Astrocyte of the spinal cord (primary cell): ENCODE results near the gene ARHGEF7.
"Not testable (repeated sequence)": the region's sequence is repeated elsewhere in the genome, so short reads cannot be mapped to it uniquely, and the experiment has no call there.

ENCODE experiments used
- DNase-seq: peaks from one replicate; pipeline ENCODE4 v3.0.0; 2011; ENCODE audit warnings: low read depth, low spot score
- H3K4me3 ChIP-seq: 2 replicates; pipeline ENCODE4 v1.5.1; 2011; ENCODE audit warnings: low read depth, mild to moderate bottlenecking, low read length, moderate library complexity
- in situ Hi-C: cut with HindIII; loops from 2 replicates; pipeline ENCODE4 v1.10.0; 2017; ENCODE audit warnings: low sequenced_read_pairs
- TF ChIP-seq, protein P1 (sequence below): IDR thresholded peaks from 2 replicates; pipeline ENCODE4 v1.5.1; 2012; ENCODE audit warnings: low read depth, mild to moderate bottlenecking, low read length, inconsistent platforms

Gene ARHGEF7, protein sequence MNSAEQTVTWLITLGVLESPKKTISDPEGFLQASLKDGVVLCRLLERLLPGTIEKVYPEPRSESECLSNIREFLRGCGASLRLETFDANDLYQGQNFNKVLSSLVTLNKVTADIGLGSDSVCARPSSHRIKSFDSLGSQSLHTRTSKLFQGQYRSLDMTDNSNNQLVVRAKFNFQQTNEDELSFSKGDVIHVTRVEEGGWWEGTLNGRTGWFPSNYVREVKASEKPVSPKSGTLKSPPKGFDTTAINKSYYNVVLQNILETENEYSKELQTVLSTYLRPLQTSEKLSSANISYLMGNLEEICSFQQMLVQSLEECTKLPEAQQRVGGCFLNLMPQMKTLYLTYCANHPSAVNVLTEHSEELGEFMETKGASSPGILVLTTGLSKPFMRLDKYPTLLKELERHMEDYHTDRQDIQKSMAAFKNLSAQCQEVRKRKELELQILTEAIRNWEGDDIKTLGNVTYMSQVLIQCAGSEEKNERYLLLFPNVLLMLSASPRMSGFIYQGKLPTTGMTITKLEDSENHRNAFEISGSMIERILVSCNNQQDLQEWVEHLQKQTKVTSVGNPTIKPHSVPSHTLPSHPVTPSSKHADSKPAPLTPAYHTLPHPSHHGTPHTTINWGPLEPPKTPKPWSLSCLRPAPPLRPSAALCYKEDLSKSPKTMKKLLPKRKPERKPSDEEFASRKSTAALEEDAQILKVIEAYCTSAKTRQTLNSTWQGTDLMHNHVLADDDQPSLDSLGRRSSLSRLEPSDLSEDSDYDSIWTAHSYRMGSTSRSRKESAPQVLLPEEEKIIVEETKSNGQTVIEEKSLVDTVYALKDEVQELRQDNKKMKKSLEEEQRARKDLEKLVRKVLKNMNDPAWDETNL

GRCh38 chr13:111115061-111115964, at the start of gene ARHGEF7:
TSS of gene ARHGEF7 (plus strand) at chr13:111115310. CDS start at chr13:111115527, 217 bp downstream.
- TF ChIP-seq, protein P1, sequence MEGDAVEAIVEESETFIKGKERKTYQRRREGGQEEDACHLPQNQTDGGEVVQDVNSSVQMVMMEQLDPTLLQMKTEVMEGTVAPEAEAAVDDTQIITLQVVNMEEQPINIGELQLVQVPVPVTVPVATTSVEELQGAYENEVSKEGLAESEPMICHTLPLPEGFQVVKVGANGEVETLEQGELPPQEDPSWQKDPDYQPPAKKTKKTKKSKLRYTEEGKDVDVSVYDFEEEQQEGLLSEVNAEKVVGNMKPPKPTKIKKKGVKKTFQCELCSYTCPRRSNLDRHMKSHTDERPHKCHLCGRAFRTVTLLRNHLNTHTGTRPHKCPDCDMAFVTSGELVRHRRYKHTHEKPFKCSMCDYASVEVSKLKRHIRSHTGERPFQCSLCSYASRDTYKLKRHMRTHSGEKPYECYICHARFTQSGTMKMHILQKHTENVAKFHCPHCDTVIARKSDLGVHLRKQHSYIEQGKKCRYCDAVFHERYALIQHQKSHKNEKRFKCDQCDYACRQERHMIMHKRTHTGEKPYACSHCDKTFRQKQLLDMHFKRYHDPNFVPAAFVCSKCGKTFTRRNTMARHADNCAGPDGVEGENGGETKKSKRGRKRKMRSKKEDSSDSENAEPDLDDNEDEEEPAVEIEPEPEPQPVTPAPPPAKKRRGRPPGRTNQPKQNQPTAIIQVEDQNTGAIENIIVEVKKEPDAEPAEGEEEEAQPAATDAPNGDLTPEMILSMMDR = no peak
- no peak for DNase-seq
- peak within 1 kb of the TSS; percentile 48 for H3K4me3 ChIP-seq
- in situ Hi-C loops = no loop called here

GRCh38 chr13:111065698-111066097, 49.4 kb upstream of the ARHGEF7 start:
- in situ Hi-C loops = no loop called here

GRCh38 chr13:111066544-111066943, 48.6 kb upstream of the ARHGEF7 start:
- in situ Hi-C loops = no loop called here
- TF ChIP-seq, protein P1 = no peak
- DNase-seq = no peak
- H3K4me3 ChIP-seq = no peak overlapping the region

More at GRCh38 chr13:111065698-111066097, 49.4 kb upstream of the ARHGEF7 start:
- TF ChIP-seq, protein P1 = no peak
- no peak for DNase-seq
- no peak overlapping the region for H3K4me3 ChIP-seq

- in situ Hi-C loops = no loop called here
- TF ChIP-seq, protein P1 = no peak
- H3K4me3 ChIP-seq = no peak overlapping the region
- DNase-seq = no peak
These were observed 47.1 kb upstream of the ARHGEF7 start for GRCh38 chr13:111068009-111068350.

DNA sequence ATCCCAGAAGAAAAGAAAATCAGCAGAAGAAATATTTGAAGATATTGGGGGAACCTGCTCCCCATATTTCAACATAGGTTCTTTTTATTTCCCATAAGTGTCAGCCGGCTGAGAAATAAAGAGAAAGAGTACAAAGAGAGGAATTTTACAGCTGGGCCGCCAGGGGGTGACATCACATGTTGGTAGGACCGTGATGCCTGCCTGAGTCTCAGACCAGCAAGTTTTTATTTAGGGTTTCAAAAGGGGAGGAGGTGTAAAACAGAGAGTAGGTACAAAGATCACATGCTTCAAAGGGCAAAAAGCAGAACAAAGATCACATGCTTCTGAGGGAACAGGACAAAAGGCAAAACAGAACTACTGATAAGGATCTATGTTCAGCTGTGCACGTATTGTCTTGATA, 44.0 kb upstream of the ARHGEF7 start:
- in situ Hi-C loops, H3K4me3 ChIP-seq, DNase-seq: not testable (repeated sequence)

- DNase-seq, H3K4me3 ChIP-seq, in situ Hi-C loops: not testable (repeated sequence)
These were observed 43.6 kb upstream of the ARHGEF7 start for GRCh38 chr13:111071526-111071925.

DNA sequence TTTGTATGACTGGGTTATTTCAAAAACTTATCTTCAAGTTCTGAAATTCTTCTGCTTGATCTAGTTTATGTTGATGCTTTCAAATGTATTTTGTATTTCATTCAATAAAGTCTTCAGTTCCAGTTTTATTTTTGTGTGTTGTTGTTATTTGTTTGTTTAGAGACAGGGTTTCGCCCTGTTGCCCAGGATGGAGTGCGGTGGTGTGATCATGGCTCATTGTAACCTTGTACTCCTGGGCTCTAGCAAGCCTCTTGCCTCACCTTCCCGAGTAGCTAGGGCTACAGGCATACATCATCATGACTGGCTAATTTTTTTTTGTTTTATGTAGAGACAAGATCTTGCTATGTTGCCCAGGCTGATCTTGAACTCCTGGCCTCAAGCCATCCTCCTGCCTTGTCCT, 40.3 kb upstream of the ARHGEF7 start:
- DNase-seq = no peak
- no peak overlapping the region for H3K4me3 ChIP-seq
- in situ Hi-C loops = no loop called here
- TF ChIP-seq, protein P1 = no peak
